A172 (cell line): ENCODE results near the gene EFEMP1. TPM values are rescaled to one million over a fixed set of nuclear protein-coding genes. Genes with fewer than 3 reads are reported as not detected.
A peak's percentile ranks its signal among the peaks of the same experiment; 100 is the strongest.

Experiments used
- DNase-seq: peaks from one replicate; pipeline ENCODE4 v3.0.0-alpha.2; 2015; ENCODE audit warnings: low spot score
- total RNA-seq: library from RNA; depleted of rRNA; stranded (reverse); fragments of >200 nt; shearing (Covaris generic); gene quantifications from 2 replicates; pipeline ENCODE4 v1.2.3, GENCODE V29; 2014

EFEMP1 gene
- total RNA-seq, 1 experiment from 2014 or later: 12.3 TPM

DNA sequence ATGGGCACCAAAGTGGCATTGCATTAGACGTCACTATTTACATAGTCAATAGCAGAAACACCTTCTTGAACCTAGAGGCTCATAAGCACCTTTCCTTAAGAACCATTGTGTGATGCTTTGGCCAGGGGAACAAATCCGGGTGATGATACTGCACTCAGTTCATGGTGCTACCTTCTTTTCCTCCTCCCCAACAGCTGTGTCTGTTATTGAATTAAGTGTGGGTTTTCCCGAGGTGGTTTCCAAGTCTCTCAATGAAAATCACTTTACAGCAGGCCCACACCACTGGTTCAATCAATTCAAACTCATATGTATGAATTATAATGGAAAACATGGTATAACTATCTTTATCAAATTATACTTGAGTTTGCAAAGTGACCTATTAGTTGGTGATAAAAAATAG lies 9.3 kb upstream of the EFEMP1 start:
- no peak for DNase-seq

DNA sequence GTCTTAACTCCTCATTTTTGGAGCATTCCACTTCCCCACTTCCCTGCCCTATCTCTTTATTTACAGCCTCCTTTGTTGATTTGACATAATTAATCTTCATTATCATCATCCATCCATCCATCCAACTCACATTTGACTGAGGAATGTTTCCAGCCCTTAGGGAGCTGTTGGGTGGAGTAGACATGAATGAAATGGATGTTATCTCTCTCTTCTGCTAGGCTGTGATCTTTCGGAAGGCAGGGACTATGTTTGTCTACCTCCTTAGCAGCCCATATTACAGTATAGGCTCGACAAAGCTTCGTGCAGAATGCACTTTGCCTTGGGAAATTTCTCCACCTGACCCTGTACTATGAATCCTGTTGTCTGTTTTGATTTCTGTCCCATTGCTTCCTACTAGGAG lies 7.7 kb upstream of the EFEMP1 start:
- no peak for DNase-seq

DNA sequence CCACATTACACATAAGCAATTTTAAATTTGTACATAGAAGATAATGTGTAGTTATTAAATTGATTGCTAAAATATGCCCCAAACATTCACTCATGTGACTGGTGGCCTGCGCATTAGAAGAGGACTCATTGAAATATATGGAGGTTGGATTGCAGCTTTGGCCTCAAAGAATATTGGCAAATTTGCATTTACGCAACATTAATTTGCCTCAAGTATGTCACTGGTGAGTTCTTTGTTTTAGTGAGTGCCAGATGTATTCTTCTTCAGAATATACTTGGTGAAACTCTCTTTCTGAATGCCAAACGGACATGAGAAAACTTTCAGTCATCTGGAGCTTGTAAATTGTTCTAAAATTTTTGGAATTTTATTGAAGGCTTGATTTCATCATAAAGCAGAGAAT lies 5.9 kb upstream of the EFEMP1 start:
- DNase-seq: no peak

DNA sequence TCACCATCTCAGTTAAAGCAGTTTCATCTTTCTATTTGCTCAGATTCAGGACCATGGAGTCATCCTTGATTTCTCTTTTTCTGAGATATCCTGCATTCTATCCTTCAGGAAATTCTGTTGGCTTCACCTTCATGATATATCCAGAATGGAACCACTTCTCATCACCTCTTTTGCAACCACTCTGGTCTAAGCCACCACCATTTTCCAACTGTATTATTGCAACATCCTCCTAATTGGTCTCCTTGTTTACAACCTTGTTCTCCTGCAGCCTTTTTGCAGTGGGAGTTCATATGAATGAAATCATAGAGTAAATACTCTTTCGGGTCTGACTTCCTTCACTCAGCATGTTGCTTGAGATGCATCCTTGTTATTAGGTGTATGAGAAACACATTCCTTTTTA lies 3.4 kb upstream of the EFEMP1 start:
- DNase-seq: no peak

DNA sequence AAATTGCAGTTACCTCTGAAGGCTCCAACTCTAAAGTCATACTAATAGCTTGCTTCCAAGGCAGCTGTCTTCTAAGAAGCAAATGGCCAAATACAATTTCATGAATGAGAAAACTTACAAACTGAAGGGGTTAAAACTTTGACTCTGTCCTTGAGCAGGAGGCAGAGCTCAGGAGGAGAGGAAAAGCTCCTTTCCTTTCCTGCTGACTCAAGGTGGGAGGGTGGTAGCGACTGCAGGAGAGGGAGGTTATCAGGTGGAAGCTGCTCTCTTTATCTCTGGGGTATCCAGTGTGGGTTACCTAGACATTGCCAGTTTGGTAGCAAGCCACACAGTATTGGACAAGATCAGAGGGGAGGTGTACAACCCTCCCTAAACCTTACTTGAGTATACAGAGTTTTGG lies 2.7 kb upstream of the EFEMP1 start:
- DNase-seq: no peak

DNA sequence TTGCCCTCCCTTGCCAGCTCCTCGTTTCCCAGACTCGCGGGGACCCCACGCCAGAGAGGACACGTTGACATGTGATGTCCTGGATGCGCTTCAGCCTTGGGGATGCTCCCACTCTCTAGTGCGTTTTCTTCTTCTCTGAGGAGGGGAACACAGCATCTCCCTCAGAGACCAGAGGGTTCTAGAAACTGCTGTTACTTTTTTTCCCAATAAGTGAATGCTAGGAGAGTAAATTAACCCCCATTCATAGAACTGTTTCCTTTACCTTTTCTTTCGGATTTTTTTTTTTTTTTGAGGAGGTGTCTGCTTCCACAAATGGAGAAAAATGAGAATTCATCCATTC lies 370 bp upstream of the EFEMP1 start:
- DNase-seq: no peak

DNA sequence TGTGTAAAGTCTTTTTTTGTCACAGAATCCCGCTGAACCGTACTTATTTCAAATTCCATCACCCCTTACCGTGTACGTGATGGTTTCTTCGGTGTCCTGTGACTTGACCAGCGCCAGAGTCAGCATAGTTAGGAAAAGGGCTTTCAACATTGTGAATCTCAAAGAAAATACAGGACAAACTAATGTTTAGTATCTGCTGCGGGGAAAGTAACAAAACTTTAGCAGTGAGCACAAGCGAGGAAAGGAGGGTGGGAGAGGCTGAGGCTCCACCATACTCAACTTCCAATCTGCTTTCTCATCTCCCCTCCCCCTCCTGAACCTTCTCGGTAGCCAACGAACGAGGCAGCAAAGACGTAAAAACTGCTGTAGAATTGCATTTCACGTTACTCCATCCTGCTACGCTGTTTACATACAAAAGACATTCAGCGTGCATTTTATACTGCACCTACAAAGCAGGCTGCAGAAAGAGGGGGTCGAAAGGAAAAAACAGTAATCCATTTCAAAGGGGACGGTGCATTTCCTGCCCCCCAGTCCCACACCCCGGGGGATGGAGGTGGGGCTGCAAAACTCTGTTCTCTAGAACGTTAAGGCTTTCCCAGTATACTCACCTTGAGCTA lies 1.2 kb downstream of the EFEMP1 start:
- no peak for DNase-seq

DNA sequence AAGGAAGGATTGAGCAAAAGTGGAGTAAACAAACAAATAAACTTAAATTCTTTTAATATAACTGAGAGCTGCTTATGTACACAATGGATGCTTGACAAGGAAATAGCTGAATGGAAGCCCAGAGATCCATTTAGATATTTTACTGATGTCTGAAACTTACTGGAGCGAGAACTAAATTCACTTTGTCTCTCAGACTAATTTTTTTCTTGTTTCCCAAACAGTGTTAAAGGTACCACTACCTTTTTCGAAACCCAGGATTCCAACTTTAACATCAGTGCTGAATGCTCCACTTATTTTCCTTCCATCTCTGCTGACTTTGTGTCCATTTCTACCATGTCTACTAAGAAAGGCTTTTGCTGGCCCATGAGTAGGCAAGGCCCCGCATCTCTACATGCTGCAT lies 4.0 kb downstream of the EFEMP1 start:
- no peak for DNase-seq

DNA sequence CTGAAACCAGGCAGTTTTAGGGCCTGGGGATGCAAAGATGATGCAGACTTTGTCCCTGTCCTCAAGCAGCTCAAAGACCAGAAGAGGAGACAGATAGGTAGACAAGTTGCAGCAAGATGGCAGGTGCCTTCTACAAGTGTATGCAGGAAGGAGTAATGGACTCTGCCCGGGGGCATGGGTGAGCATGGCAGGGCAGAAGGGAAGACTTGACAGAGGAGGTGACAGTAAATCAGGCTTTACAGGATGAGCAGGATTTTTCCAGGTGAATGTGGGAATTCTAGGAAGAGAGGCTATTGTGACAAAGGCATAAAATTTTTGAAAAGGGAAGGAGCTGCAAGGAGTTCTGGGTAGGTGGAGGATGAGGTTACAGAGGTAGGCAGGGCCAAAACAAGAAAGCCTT lies 4.7 kb downstream of the EFEMP1 start:
- DNase-seq: no peak

DNA sequence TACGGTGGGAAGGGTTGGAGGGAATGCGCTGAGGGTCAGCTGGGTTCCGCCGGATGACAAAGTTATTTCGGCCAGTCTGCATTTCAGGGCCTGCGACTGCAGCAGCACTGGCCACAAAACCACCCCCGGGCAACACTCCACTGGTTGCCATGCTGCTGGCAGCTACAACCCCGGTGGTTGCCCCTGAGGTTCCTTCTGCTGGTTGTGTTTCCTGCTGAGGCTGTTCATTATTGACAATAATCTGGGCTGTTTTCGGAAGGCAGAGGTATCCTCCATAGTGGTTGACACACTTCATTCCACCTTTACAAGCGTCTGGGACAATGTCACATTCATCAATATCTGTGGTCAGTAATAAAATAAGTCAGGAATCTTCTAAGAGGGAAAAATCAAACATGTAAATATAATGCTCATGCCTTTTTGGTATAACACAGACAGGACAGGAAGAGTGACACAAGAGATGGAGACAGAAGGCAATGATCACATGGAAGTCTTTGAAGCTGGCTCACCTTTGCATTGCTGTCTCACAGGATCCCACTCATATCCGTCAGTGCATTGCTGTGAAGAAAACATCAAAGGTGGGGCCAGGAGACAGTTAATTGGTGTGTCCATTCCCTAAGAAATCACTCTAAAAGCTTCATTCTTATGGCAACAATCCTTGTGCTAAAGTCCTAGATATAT lies 5.7 kb downstream of the EFEMP1 start:
- DNase-seq: no peak

DNA sequence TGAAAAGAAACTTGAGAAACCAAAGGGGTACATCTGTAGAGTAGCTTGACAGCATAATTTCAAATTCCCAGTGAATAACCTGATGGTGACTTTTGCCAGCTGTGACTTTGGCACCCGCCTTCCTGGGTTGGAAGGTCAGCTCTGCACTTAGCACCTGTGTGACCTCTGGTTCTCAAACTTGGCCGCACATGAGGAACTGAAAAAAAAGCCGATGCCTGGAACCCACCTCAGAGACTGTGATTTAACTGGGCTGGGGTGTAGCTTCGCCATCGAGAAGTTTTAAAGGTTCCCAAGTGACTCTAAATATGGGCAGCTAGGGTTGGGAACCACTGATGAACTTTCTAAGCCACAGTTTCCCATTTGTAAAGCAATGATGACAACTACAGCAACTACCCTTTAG lies 6.5 kb downstream of the EFEMP1 start:
- DNase-seq: no peak

DNA sequence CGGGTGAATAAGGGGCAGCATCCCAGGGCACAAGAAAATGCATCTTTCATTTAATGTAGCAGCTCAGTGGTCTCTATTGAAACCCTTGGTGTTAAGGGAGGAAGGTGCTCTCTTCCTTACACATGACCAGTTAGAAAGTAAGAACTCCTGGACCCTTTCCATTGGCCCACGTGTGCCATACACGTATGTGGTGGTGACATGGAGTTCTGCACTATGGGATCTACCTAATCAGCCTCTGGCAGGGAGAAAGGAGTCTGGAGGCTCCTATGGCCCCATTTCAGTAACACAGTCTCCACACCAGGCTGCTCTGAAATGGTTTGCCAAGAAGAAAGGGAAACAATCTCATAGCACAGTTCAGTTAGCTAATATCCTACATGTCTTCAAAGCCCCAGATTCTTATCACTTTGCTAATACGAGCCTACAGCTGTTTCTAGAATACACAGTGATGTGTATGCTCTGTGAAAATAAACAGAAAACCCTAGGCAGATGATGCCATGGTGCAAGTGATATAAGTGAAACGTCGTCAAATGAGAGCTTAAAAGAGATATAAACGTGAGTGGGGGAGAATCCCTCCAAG lies 7.0 kb downstream of the EFEMP1 start:
- no peak for DNase-seq

DNA sequence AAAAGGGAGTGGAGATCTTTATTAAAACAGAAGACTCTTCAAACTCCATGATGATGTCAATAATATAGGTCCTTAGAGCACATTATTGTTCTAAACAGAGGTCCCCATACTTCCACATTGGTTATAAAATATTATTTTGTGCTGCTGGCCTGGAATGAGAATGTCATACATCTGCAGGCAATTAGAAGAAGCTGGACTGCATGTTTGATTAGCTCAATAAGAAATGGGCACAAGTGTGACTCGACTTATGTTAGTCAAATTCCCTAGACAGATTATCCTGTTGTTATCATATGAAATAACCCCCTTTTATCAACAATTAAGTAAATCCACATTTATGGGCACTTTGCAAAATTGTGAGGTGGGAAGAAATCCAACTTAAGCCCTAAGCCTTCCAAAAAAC lies 8.8 kb downstream of the EFEMP1 start:
- no peak for DNase-seq

DNA sequence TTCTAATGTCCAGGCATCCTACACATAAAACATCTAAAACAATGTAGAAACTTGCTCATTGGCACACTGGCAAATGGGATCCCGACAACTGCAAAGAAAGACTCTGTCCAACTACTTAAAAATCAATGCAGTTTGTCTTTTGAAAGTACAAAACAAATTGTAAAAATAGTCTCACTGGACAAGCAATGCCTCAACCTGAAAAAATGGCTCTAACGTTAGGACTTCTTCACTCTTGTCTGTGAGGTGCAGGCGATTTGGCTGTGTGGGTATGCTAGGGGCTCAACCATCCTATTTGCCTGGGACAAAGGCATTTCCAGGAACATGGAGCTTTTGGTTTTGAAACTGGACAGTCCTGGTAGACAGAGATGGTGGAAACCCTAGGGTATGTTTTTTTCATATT lies 10.7 kb downstream of the EFEMP1 start:
- no peak for DNase-seq

DNA sequence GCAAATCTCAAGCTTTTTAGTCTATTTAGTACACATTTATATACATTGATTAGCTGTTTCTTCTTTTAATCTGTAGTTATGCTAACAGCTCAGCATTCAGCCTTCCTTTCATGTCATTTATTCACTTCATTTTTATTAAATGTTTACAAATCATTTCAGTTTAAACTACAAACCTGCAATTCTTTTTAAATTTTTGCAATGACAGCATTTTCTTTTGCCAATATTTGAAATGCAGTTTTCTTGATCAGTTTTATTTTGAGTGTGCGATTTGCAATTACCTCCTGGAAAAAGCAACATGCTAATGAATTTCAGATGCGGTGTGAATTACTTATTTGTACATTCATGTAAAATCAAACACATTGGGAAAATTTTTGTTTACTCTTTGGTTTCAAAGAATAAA lies 13.5 kb downstream of the EFEMP1 start:
- DNase-seq: no peak

DNA sequence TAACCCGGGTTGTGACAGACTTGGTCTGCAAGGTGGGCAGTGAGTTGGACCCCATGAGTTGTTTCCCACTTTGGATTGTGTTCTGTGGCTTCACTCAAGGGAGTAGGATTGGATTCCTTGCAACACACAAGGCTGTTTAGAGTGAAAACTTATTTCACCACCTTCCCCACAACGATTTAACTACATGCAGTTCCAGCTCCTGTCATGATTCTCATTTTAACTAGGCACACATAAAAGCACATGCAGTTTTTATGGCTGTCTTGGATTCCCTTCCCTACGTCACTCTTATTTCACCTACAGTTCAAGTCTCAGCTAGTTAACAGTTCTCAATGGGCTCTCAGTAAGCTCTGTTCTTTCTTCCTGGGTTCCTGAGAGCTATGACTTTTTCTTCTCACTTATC lies 15.9 kb downstream of the EFEMP1 start:
- no peak for DNase-seq

DNA sequence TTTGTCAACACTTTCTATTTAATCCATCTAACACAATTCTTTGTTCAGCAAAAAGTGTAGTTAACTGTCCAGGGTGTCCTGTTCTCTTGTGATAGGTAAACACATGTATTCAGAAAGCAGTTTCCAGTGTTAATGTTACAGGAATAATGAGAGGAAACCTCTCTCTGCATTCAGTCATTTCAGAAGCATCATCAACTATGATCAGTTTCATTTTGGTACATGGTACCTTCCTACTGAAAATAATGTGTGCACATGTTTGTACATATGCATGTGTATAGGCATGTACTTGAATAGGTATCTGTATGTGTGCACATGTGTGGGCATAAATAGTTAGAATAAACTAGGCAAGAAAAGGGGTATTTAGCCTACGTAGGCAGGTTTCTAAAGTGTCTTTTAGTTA lies 16.6 kb downstream of the EFEMP1 start:
- no peak for DNase-seq

DNA sequence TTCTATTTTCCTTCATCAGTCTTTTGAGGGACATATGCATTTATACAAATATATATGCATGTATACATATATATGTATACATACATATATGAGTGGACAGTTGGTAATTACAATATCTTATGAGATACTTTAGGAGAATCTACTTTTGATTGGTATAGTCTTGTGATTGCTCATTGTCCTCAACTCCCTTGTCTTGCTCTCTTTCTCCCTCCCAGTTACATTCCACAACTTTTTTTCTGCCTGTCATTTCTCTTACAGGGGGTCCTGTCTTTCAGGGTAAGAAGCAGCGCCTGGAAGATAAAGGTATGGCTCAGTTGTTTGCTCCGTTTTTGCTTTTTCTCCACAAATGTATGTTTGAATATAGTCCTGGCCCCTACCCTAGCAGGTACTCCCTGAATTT lies 19.9 kb downstream of the EFEMP1 start:
- DNase-seq: no peak

DNA sequence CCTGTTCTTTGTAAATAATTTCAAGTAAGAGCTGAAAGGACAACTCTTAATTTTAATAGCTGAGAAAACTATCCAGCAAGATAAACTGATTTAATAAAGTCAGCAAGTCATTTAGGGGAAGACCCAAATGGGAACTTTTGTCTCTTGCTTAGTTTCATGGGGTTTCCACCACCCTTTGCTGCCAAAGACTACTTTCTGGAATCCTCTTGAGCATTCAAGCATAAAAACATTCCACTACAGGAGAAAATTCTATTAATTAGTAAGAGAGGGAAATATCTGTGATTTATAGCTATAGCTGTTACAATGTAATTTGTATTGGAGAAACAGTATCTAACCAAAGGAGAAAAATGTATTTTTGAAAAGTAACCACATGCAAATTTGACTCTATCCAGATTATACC lies 20.6 kb downstream of the EFEMP1 start:
- no peak for DNase-seq

DNA sequence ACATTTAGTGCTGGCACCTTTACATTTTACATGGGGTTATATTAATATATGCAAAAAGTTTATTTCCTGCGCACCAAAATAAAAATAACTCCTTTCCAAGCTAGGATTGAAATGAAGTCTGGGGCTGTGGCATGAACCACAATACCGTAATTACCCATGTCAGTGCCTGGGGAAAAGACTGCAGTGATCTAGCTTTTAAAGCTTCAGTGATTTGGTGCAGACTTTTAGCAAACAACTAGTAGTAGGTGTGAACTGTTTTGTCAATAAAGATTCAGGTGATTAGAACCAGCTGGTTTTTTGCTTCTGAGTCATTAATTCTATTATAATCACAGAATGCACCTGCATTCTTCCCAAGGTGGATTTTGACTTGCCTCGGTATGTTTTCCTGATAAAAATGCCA lies 21.2 kb downstream of the EFEMP1 start:
- DNase-seq: no peak

DNA sequence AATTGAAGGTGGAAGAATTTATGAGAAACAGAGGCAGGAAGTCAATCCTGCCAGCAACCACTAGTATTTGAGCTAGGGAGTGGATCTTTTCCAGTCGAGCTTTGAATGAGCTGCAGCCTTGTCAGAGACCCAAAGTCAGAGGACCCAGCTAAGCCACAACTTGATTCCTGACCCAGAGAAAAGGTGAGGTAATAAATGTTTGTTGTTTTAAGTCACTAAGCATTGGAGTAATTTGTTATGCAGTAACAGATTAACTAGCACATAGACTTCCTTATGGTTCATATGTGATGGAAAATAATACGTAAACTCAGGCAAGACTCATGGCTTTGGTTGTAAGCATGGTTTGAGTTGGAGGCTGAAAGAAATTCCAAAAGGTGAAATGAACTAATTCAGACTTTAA lies 21.6 kb downstream of the EFEMP1 start:
- DNase-seq: no peak

DNA sequence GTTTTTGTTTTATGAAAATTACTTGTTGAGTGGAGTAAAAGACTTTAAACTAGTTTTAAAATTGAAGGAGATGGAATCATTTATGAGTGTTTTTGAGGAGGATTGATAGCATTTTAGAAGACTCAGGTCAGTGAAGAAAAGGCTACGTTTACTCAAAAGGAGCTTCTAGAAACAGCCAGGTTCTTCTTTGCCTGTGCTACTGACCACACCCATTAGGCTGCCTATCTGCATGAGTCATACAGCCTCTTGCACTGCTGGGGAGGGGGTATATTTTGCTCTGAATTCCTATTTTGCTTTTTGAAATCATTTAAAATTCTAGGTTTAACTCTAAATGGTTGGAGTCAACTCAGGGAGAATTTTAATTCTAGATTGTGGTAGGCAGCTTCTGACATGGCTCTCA lies 22.3 kb downstream of the EFEMP1 start:
- peak; percentile 64 for DNase-seq

DNA sequence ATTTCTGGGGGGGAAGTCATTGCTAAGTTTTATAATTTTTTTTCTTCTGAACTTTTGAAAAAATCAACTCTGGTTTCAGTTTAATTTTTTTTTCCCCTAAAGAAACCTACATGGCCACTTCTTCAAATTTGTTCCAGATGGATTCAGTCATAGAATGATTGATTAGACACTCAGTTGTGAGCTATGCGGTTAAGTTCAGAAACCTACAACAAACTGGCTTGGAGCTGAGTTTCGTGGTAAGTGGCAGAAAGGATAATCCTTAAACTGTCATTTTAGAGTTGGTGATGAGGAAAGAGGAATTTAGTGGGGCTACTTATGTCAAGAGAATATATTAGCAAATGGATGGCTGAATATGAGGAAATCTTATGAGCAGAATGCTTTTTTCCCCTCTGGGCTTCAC lies 23.7 kb downstream of the EFEMP1 start:
- no peak for DNase-seq
